Measurements from ENCODE around the gene PTMA. TPM values are rescaled to one million over a fixed set of nuclear protein-coding genes. Genes with fewer than 3 reads are reported as not detected.
"Not testable (repeated sequence)": the region's sequence is repeated elsewhere in the genome, so short reads cannot be mapped to it uniquely, and the experiment has no call there.

Gene PTMA, protein sequence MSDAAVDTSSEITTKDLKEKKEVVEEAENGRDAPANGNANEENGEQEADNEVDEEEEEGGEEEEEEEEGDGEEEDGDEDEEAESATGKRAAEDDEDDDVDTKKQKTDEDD
- 622 TPM for total RNA-seq (ENCODE audit: insufficient read depth, low replicate concordance)

DNA sequence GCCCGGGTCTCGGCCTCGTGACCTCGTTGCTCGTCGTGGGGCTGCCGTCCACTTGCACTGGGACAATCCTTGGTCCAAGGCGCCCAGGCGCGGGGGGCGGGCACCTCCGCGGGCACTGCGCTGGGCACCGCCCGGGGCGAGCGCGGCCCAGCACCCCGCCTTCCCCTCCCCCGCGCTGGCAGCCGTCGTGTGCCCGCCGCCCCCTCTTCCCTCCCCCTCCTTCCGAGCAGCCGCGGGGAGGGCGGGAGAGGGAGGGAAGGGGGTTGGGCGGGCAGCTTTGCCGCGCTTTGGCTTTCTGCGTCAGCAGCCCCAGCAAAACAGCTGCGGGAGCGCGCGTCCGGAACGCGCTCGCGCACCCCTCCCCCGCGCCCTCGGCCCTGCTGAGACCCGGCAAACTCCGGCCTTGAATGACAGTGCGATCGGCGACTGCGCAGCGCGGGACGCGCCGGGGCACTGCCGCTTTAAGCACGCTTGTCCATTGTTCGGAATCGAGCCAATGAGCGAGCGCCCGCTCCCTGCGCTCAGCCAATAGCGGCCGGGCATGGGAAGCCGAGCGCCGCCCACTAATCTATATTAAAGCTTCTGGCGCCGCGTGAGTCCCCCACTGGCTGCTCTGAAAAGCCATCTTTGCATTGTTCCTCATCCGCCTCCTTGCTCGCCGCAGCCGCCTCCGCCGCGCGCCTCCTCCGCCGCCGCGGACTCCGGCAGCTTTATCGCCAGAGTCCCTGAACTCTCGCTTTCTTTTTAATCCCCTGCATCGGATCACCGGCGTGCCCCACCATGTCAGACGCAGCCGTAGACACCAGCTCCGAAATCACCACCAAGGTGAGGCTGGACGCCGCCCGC, at the start of gene PTMA:
Gene PTMA, plus strand, starts transcription at position 599 of the 846 bp plus-strand sequence. Its CDS starts 182 bp downstream, at position 781.
- DNase-seq (ENCODE audit: low spot score) = peak; percentile 100

GRCh38 chr2:231660073-231660472, 48.3 kb upstream of the PTMA start:
- not testable (repeated sequence) for DNase-seq (ENCODE audit: low spot score)

GRCh38 chr2:231660860-231661259, 47.5 kb upstream of the PTMA start:
- no peak for DNase-seq (ENCODE audit: low spot score)

GRCh38 chr2:231661422-231662027, 46.8 kb upstream of the PTMA start:
- DNase-seq (ENCODE audit: low spot score) = no peak

DNA sequence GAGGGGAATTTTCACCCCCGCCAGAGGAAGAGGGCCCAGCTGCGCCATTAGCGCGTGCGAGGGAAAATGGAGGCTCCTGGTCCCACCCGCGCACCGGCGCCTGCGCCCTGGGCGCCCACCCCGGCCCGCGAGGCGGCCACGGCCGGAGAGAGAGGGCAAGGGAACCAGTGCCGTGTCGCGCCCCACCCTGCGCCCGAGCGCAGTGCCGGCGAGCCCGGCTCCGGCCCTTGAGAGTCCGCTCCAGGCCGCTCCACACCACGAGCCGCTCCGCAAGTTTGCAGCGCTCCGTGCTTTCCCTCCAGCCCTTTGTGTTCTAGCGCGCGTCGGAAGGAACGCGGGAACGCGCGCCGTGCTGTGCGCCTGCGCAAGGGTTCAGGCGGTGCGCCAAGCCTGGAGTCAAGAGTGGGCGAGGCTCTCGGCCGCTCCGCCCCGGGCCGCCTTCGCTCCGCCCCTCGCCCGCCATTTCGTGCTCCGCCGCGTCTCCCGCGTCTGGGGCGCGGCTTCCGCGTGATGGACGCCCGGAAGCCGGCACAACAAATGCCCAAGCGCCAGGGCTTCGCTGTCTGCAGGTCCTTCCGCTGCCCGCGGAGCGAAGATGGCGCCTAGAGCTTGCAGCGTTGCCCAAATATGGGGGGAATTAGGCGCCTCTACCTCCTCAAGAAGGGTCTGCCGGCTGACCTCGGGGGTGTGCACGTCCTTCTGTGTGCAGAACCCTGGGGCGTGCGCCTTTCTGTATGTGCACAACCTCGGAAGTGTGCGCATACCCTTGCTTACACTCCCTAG, 46.1 kb upstream of the PTMA start:
- peak; percentile 98 for DNase-seq (ENCODE audit: low spot score)

GRCh38 chr2:231662811-231663457, 45.4 kb upstream of the PTMA start:
- DNase-seq (ENCODE audit: low spot score) = no peak

DNA sequence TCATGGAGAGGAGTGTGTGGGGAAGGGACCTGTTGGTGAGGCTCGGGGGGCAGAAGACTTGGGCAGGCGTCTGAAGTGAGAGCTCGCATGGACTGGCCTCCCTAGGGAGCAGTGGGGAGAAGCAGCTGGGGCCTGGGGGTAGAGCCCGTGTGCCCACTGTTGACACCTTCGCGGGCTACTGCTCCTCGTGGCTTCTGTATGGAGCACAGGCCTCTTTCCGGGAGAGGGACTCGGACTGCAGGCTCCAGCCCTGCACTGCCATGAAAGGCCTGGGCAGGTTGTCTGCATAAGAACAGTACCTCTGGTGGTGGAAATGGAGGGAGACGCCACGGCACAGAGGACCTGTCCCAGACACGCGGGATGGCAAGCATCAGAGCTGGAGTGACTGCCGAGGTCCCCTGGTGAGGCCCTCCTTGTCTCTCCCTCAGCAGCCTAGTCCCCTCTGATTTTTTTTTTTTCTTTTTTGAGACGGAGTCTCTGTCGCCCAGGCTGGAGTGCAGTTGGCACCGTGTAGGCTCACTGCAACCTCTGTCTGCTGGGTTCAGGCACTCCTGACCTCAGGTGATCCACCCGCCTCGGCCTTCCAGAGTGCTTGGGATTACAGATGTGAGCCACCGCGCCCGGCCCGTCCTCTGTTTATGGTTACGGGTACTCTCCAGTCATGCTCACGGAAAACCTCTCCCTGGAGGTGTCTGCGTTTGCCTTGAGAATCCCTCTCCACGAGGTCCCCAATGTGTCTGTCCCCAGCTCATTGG, 44.7 kb upstream of the PTMA start:
- DNase-seq (ENCODE audit: low spot score) = no peak

DNA sequence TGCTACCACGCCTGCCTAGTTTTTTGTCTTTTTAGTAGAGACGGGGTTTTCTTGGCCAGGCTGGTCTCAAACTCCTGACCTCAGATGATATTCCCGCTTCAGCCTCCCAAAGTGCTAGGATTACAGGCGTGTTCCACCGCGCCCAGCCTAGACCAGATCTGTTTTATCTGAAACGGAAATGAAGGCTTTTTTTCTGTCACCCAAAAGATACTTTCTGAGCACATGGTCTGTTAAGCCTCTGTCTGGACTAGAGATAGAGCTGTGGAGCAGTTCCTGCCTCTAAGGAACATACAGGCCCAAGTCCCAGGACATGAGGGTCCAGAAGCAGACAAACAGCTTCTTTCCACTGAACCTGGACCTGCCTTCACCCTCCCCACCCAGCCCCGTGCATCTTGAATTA, 43.6 kb upstream of the PTMA start:
- DNase-seq (ENCODE audit: low spot score) = peak; percentile 57

- DNase-seq (ENCODE audit: low spot score) = no peak
These were observed 42.8 kb upstream of the PTMA start for GRCh38 chr2:231665245-231666170.

GRCh38 chr2:231666171-231667095, 41.9 kb upstream of the PTMA start:
- DNase-seq (ENCODE audit: low spot score) = peak; percentile 98

DNA sequence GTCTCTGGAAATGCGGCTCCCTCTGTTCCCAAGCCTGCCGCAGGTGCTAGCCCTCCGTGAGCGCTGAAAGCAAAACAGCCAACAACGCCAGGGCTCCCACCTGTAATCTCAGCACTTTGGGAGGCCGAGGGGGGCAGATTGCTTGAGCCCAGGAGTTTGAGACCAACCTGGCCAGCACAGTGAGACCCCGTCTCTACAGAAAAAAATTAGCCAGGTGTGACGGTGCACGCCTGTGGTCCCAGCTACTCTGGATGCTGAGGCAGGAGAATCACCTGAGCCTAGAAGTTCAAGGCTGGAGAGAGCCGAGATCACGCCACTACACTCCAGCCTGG, 41.3 kb upstream of the PTMA start:
- DNase-seq (ENCODE audit: low spot score) = no peak

- DNase-seq (ENCODE audit: low spot score) = no peak
These were observed 40.8 kb upstream of the PTMA start for GRCh38 chr2:231667496-231667895.

DNA sequence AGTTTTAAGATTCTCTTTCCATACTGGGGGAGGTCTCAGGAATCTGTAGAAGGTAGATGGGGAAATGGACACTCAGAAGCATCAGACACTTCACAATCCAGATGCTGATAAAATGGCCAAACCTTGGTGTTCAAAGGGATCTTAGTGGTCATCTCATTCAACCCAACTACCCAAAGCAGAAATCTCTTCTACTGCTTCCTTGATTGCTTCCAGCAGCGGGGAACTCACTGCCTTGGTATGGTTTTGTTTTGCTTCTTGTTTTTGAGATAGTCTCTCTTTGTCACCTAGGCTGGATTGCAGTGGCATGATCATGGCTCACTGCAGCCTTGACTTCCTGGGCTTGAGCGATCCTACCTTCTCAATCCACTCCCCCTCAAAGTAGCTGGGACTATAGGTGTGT, 39.3 kb upstream of the PTMA start:
- DNase-seq (ENCODE audit: low spot score) = no peak

GRCh38 chr2:231671270-231672050, 36.9 kb upstream of the PTMA start:
- DNase-seq (ENCODE audit: low spot score) = no peak

DNA sequence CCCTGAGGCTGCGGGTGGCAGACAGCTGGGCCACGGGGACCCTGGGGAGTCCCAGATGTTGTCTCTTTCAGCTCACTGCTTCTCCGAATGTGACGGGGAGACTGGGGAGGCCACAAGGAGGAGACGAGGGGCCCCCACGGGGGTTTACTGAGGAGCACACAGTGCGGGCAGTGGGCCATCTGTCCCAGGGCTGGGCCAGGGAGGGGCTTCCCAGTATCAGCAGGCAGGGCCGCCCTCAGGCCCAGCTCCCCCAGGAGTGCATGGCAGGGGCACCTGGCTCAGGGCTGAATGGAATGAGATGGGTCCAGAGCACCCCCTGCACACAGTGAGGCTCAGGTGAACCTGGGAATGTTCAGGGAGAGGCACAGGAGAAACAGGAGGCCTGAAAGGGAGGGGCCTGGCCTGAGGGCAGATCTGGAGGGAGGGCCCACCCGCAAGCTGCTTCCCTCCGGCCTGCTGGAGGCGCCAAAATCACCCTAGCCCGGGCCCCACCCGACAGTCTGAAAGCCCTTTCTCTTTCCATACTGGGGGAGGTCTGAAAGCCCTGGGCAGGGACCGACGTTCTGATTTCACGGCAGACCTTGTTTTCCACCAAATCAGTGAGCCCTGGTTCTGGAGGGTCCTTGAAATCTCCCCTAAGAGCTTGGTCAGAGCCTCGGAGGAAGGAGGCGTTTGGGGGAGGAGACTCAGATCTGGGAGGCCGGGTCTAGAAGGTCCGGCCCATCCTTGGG, 35.5 kb upstream of the PTMA start:
- peak; percentile 54 for DNase-seq (ENCODE audit: low spot score)

DNA sequence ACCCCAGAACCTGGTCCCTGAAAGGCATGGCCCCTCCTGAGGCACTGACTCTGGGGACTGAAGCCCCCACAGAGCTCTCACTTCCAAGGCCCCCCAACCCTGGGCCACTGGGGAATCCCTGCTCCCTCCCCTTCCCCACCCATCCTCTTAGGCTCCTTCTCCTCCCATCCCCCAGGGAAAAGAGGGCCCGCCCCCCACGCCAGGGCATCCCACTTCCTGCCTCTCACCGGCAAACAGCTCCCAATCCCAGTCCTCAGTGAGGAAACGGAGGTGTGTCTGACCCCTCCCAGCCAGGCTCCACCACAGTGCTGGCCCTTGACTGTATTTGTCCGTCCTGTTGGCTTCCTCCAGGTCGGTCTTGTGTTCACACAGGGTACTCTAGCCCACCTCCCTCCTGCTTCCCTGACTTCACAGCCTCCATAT, 35.0 kb upstream of the PTMA start:
- DNase-seq (ENCODE audit: low spot score) = peak; percentile 56

Measured in umbilical cord (tissue), 2 donors.